Peyer's patch (tissue), 4 donors: Measurements from ENCODE around the gene LSR. TPM values are rescaled to one million over a fixed set of nuclear protein-coding genes. Genes with fewer than 3 reads are reported as not detected.

ENCODE experiments used
- DNase-seq, 3 donors: peaks; one replicate each; pipeline ENCODE4 v3.0.0-alpha.2; 2017 to 2019
- H3K27ac ChIP-seq, 4 donors: fragments of 200-600 bp; sonication (generic); one replicate each; pipeline ENCODE4 v1.5.1; 2016 to 2019
- H3K27me3 ChIP-seq, 2 donors: fragments of 200-600 bp; sonication (generic); one replicate each; pipeline ENCODE4 v1.5.1; 2019
- H3K36me3 ChIP-seq, 3 donors: fragments of 200-600 bp; sonication (generic); one replicate each; pipeline ENCODE4 v1.5.1; 2016 to 2019
- H3K4me1 ChIP-seq, 4 donors: fragments of 200-600 bp; sonication (generic); one replicate each; pipeline ENCODE4 v1.5.1; 2016 to 2019
- H3K4me3 ChIP-seq, 4 donors: fragments of 200-600 bp; sonication (generic); 1 replicate in 3 of 4; 2 replicates in 1 of 4; pipeline ENCODE4 v1.5.1; 2016 to 2019; ENCODE audit warnings: mild to moderate bottlenecking in 1 of 4
- H3K9me3 ChIP-seq, 4 donors: fragments of 200-600 bp; sonication (generic); one replicate each; pipeline ENCODE4 v1.5.1; 2016 to 2019; ENCODE audit warnings: mild to moderate bottlenecking in 1 of 4
- POLR2A ChIP-seq, 2 donors: fragments of 450-650 bp; IDR thresholded peaks; one replicate each; pipeline ENCODE4 v1.5.1; 2017; ENCODE audit warnings: antibody characterized with exemption in 2 of 2, mild to moderate bottlenecking in 2 of 2, moderate library complexity in 2 of 2
- total RNA-seq, 4 donors: library from RNA; depleted of rRNA; stranded (reverse); fragments of >200 nt; gene quantifications; one replicate each; pipeline ENCODE4 v1.1.0, GENCODE V29; 2016
- TF ChIP-seq, protein P1 (sequence below), 6 experiments: fragments of 450-650 bp in 4 of 6; fragments of 200-600 bp in 2 of 6; sonication (generic) in 1 of 6; IDR thresholded peaks; one replicate each; pipeline ENCODE4 v1.5.1; 2017 to 2019; ENCODE audit warnings: antibody characterized with exemption in 6 of 6, mild to moderate bottlenecking in 3 of 6, moderate library complexity in 1 of 6

The LSR gene
- total RNA-seq, 4 donors from 2014 or later = 28.9 to 214 (median 188) TPM

DNA sequence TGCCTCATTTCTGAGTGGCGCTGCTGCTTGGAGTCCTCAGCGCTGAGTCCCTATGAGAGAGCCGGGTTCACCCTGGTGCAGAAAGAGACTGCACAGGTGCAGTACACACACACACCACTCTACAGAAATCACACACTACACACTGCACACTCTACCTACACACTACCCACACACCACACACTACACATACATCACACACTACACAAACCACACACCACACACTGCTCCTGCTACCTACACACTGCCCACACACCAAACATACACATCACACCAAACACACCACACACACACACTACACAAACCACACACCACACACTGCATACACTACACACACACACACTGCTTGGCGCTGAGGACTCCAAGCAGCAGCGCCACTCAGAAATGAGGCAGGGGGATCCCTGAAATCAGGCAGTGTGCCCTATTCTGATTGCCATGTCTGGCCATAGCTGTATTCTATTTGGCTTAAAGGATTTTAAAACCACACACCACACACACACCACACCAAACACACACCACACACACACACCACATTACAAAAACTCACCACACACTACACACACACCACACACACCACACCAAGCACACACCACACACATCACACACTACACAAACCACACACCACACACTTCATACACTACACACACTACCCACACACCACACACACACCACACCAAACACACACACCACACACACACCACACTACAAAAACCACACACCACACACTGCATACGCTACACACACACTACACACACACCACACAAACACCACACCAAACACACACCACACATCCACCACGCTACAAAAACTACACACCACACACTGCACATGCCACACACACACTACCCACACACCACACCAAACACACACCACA, 48.1 kb downstream of the LSR start:
- no peaks in the 10 kb centered on the region for H3K27me3 ChIP-seq
- H3K4me3 ChIP-seq = no peak overlapping the region
- TF ChIP-seq, protein P1, sequence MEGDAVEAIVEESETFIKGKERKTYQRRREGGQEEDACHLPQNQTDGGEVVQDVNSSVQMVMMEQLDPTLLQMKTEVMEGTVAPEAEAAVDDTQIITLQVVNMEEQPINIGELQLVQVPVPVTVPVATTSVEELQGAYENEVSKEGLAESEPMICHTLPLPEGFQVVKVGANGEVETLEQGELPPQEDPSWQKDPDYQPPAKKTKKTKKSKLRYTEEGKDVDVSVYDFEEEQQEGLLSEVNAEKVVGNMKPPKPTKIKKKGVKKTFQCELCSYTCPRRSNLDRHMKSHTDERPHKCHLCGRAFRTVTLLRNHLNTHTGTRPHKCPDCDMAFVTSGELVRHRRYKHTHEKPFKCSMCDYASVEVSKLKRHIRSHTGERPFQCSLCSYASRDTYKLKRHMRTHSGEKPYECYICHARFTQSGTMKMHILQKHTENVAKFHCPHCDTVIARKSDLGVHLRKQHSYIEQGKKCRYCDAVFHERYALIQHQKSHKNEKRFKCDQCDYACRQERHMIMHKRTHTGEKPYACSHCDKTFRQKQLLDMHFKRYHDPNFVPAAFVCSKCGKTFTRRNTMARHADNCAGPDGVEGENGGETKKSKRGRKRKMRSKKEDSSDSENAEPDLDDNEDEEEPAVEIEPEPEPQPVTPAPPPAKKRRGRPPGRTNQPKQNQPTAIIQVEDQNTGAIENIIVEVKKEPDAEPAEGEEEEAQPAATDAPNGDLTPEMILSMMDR (IDR thresholded peaks at IDR 0.05) = no peak
- TF ChIP-seq POLR2A (IDR thresholded peaks at IDR 0.05) = no peak
- H3K4me1 ChIP-seq = peaks cover 0 to 5% (median 0%) of the 10 kb centered on the region in 4 donors
- H3K36me3 ChIP-seq = no peaks in the 10 kb centered on the region
- H3K9me3 ChIP-seq = no peaks in the 10 kb centered on the region
- no peak for DNase-seq
- no peak overlapping the region for H3K27ac ChIP-seq

DNA sequence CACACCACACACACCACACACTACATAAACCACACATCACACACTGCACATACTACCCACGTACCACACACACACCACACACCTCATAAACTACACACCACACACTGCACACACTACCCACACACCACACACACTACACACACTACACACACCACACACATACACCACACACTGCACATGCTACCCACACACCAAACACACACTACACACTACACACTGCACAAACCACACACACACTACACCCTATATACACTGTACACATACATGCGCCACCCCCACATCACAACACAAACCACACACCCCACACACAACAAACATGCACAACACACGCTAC, 48.7 kb downstream of the LSR start:
- no peak overlapping the region for H3K27ac ChIP-seq
- no peaks in the 10 kb centered on the region for H3K27me3 ChIP-seq
- H3K9me3 ChIP-seq = no peaks in the 10 kb centered on the region
- H3K4me3 ChIP-seq = no peak overlapping the region
- H3K4me1 ChIP-seq = peaks cover 0 to 5% (median 0%) of the 10 kb centered on the region in 4 donors
- no peak for DNase-seq
- no peaks in the 10 kb centered on the region for H3K36me3 ChIP-seq
- TF ChIP-seq POLR2A (IDR thresholded peaks at IDR 0.05) = no peak
- TF ChIP-seq, protein P1 (IDR thresholded peaks at IDR 0.05) = no peak

DNA sequence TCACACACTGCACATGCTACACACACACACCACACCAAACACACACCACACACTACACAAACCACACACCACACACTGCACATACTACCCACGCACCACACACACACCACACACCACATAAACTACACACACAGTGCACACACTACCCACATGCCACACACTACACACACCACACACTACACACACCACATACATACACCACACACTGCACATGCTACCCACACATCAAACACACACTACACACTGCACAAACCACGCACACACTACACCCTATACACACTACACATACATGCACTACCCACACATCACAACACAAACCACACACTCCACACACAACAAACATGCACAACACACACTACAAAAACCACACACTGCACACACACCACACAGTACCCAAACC, 49.1 kb downstream of the LSR start:
- Histone ChIP-seq H3K27me3 (no peaks in the 10 kb centered on the region), H3K9me3 (no peaks in the 10 kb centered on the region), H3K27ac (no peak overlapping the region), H3K4me3 (no peak overlapping the region), H3K36me3 (no peaks in the 10 kb centered on the region), H3K4me1 (peaks cover 0 to 5% (median 0%) of the 10 kb centered on the region in 4 donors)
- TF ChIP-seq, protein P1 (IDR thresholded peaks at IDR 0.05) = no peak
- no peak for TF ChIP-seq POLR2A (IDR thresholded peaks at IDR 0.05)
- no peak for DNase-seq

DNA sequence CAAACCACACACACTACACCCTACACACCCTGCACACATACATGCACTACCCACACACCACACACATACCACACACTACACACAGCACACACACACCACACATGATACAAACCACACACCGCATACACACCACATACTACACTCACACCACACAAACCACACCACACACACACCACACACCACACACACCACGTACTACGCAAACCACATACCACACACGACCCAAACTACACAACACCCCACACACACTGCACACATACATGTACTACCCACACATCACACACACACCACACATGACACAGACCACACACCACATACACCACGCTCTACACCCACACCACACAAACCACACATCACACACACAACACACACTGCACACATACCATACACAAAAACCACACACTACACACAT, 49.8 kb downstream of the LSR start:
- no peak for TF ChIP-seq POLR2A (IDR thresholded peaks at IDR 0.05)
- TF ChIP-seq, protein P1 (IDR thresholded peaks at IDR 0.05) = no peak
- no peaks in the 10 kb centered on the region for H3K27me3 ChIP-seq
- no peaks in the 10 kb centered on the region for H3K36me3 ChIP-seq
- no peak for DNase-seq
- H3K27ac ChIP-seq = no peak overlapping the region
- H3K4me3 ChIP-seq = no peak overlapping the region
- peaks cover 0 to 5% (median 0%) of the 10 kb centered on the region in 4 donors for H3K4me1 ChIP-seq
- no peaks in the 10 kb centered on the region for H3K9me3 ChIP-seq

DNA sequence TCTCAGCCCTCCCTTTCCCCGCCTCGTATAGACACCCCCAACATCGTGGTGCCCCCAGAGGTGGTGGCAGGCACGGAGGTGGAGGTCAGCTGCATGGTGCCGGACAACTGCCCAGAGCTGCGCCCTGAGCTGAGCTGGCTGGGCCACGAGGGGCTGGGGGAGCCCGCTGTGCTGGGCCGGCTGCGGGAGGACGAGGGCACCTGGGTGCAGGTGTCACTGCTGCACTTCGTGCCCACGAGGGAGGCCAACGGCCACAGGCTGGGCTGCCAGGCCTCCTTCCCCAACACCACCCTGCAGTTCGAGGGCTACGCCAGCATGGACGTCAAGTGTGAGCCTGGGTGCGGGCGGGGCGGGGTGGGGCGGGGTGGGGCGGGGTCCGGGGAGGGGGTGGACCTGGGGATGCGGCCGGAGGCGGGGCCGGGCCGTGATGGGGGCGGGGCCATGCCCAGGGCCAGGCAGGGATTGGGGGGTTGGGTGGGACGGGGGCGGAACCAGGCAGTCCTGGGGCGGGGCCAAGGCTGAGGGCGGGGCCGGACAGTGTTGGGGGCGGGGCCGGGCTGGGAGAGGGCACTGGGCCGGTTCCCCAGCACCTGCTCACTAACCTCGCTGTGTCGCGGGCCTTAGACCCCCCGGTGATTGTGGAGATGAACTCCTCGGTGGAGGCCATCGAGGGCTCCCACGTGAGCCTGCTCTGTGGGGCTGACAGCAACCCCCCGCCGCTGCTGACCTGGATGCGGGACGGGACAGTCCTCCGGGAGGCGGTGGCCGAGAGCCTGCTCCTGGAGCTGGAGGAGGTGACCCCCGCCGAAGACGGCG, 50.9 kb downstream of the LSR start:
- Histone ChIP-seq H3K27me3 (no peaks in the 10 kb centered on the region), H3K4me1 (peaks cover 0 to 5% (median 0%) of the 10 kb centered on the region in 4 donors), H3K9me3 (no peaks in the 10 kb centered on the region), H3K27ac (no peak overlapping the region), H3K4me3 (no peak overlapping the region), H3K36me3 (no peaks in the 10 kb centered on the region)
- TF ChIP-seq POLR2A (IDR thresholded peaks at IDR 0.05) = no peak
- TF ChIP-seq, protein P1 (IDR thresholded peaks at IDR 0.05) = no peak
- DNase-seq = no peak
